ACHN (cell line): ENCODE results near the gene LTC4S.
A peak's percentile ranks its signal among the peaks of the same experiment; 100 is the strongest.

Experiments used
- DNase-seq: peaks from one replicate; pipeline ENCODE4 v3.0.0-alpha.2; 2015
- in situ Hi-C: cut with HindIII; loops from 2 replicates; pipeline ENCODE4 v1.10.0; 2017; ENCODE audit warnings: low sequenced_read_pairs, low pct_ligation_motif_present, low pct_unique_long_range_greater_than_20kb

The LTC4S gene

DNA sequence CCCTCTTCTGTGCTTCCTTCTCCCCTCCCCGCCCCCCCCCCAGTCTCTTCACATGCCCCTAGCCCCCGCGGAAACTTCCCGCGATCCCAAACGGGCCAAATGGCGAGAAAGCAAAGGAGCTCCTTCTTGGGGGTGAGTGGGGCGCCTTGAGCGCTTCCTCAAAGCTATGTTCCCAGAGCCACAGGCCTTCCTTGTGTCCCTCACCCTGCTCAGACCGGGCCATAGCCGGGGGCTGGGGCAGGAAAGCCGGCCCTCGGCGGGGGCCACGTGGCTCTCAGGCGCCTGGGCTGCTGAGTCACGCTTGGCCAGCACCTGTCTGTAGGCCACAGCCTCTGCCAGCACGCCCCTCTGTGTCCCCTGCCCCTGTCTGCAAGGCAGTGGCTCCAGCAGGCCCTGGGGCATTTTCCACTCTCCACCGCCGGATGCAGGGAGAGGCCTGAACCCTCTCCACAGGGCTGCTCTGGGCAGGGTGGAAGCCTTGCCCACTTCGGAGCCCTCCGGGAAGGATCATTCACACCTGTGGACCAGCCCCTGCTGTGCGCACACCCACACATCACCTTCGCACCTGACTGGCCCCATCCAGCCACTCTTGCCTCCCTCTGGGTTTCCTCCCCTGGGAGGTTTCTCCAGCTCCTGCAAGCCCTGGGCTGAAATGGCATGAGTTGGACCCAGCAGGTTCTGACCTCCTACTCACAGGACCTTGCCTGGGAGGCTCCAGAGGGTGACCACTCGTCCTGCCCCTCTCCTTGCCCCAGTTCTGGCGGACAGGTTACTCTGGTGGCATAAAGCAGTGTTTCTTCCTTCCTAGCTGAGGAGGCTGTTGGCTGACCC is 25.7 kb downstream of the LTC4S start:
- in situ Hi-C loops: no loop called here
- DNase-seq: peak; percentile 67

- in situ Hi-C loops: no loop called here
- no peak for DNase-seq
Observed at GRCh38 chr5:179820127-179820482, 26.3 kb downstream of the LTC4S start.

GRCh38 chr5:179820483-179821297 is 26.9 kb downstream of the LTC4S start, which contains the start of gene SQSTM1:
TSS of gene SQSTM1 (plus strand) at chr5:179820905. CDS start at chr5:179820937, 32 bp downstream.
- peak; percentile 72 for DNase-seq
- in situ Hi-C loops: no loop called here

DNA sequence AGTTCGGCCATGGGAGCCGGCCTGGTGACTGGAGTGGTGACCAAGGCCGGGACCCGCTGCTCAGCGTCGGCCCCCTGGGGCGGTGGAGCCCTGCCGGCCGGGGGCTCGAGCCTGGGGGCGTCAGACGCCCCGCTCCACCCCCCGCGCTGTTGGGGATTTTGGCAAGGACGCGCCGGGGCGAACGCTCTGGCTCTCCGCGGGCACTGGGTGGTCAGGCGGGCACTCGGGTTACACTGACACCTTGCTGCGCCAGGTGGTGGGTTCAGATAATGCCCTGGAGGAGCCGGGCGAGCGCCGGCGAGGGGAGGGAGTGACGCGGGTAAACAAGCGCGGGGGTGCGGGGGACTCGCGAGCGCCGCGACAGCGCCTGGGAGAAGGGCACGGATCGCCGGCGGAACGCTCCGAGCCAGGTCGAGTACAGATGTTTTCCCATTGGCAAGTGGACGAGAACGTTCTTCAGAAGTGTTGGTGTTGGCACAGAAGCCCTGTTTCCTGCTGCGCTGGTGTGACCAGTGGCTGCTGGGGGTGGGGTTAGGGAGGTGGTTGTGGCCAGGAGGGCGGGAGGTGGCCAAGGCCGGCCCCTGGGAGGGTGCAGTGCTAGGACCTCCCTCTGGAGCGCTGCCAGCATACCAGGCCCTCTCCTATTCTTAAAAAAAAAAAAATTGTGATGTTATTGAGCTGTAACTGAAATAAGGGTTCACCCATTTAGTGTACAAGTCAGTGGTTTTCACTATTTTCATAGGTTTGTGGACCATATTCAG is 27.7 kb downstream of the LTC4S start:
- peak; percentile 81 for DNase-seq
- in situ Hi-C loops: no loop called here

GRCh38 chr5:179822059-179822432 is 28.3 kb downstream of the LTC4S start:
- in situ Hi-C loops: no loop called here
- no peak for DNase-seq

- DNase-seq: no peak
- in situ Hi-C loops: no loop called here
Observed at GRCh38 chr5:179822444-179822990, 28.7 kb downstream of the LTC4S start.

- DNase-seq: no peak
Observed at GRCh38 chr5:179823937-179824744, 30.4 kb downstream of the LTC4S start.

DNA sequence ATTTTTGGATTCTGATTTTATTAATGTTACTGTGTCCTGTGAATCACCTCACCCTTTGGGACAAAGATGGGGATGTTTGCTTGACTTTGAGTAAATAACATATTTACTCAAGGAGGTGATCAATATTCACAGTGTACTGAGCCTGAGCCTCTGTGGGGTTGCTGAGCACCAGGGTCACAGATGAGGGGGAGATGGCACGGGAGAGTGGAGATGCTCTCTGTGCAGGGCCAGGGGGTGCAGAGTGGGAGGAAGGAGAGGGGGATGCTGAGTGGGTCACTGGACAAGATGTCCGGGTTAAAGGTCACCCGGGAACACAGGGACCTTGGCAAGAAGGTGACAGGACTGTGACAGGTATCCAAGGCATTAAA is 30.9 kb downstream of the LTC4S start:
- in situ Hi-C loops: no loop called here
- no peak for DNase-seq

More at GRCh38 chr5:179823937-179824744, 30.4 kb downstream of the LTC4S start:
- in situ Hi-C loops: no loop called here

GRCh38 chr5:179825655-179826182 is 31.9 kb downstream of the LTC4S start:
- in situ Hi-C loops: no loop called here
- no peak for DNase-seq

GRCh38 chr5:179827680-179828079 is 33.9 kb downstream of the LTC4S start:
- in situ Hi-C loops: no loop called here
- DNase-seq: no peak

- in situ Hi-C loops: no loop called here
- no peak for DNase-seq
Observed at GRCh38 chr5:179828756-179829421, 35.1 kb downstream of the LTC4S start.

GRCh38 chr5:179829732-179830435 is 36.1 kb downstream of the LTC4S start:
- in situ Hi-C loops: no loop called here
- no peak for DNase-seq

DNA sequence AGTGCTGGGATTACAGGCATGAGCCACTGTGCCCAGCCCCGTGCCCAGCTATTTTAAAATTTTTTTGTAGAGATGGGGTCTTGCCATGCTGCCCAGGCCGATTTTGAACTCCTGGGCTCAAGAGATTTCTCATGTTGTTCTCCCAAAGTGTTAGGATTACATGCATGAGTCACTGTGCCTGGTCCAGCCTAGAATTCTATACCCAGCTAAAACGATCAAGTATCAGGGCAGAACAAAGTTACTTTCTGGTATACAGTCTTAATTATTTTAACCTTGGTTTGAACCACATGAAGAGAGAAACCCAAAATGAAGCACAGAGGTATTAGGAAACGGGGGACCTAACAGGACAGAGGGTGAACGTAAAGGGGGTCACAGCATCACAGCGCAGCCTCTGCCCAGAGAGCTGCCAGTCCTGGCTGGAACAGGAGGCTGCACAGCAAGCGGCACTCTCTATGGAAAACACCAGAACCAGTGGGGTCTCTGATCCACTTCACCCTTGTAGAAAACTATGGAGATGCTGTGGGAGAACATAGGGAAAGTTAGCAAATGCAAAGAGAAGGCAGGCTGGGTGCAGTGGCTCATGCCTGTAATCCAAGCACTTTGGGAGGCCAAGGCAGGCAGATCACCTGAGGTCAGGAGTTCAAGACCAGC is 37.2 kb downstream of the LTC4S start:
- DNase-seq: no peak
- in situ Hi-C loops: no loop called here

- in situ Hi-C loops: no loop called here
Observed at GRCh38 chr5:179832039-179832745, 38.4 kb downstream of the LTC4S start.

DNA sequence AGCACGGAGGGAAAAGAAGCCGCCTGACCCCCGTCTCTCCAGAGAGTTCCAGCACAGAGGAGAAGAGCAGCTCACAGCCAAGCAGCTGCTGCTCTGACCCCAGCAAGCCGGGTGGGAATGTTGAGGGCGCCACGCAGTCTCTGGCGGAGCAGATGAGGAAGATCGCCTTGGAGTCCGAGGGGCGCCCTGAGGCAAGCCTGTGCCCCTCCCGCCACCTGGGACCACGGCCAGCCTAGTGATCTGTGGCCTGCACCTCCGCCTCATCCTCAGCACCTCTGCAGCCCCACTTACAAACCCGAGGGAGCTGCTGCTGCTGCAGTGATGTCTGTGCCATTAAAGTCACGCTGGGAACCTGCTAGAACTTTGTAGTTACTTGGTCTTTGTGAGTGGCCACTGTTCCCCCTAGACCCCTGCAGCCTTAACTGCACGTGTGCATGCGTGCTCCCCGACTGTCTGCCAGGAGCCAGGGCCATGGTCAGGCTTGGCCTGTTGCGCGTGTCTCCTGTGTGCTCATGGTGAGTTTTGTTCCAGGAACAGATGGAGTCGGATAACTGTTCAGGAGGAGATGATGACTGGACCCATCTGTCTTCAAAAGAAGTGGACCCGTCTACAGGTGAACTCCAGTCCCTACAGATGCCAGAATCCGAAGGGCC is 39.4 kb downstream of the LTC4S start:
- DNase-seq: no peak
- in situ Hi-C loops: no loop called here

More at GRCh38 chr5:179832039-179832745, 38.4 kb downstream of the LTC4S start:
- no peak for DNase-seq
